GM20000 (cell line): Measurements from ENCODE around the gene CD151.

Experiments used
- DNase-seq: peaks from one replicate; pipeline ENCODE4 v3.0.0; 2012; ENCODE audit warnings: low spot score
- TF ChIP-seq, protein P1 (sequence below): IDR thresholded peaks from 2 replicates; pipeline ENCODE4 v1.5.1; 2012; ENCODE audit warnings: mild to moderate bottlenecking, control low read depth; ENCODE audit errors: extremely low read depth, missing control alignments

CD151 gene

DNA sequence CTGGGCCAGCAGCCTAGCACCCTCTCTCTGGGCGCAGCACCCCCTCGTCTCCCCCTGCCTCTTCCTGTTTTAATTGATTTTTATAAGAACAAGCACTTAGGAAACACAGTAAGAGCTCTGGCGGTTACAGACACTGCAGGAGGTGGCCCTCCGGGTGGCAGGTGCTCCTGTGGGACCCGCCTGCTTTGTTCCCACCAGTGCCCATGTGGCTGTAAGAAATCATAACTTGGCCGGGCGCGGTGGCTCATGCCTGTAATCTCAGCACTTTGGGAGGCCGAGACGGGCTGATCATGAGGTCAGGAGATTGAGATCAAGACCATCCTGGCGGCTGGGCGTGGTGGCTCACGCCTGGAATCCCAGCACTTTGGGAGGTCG lies 28.3 kb downstream of the CD151 start:
- TF ChIP-seq, protein P1, sequence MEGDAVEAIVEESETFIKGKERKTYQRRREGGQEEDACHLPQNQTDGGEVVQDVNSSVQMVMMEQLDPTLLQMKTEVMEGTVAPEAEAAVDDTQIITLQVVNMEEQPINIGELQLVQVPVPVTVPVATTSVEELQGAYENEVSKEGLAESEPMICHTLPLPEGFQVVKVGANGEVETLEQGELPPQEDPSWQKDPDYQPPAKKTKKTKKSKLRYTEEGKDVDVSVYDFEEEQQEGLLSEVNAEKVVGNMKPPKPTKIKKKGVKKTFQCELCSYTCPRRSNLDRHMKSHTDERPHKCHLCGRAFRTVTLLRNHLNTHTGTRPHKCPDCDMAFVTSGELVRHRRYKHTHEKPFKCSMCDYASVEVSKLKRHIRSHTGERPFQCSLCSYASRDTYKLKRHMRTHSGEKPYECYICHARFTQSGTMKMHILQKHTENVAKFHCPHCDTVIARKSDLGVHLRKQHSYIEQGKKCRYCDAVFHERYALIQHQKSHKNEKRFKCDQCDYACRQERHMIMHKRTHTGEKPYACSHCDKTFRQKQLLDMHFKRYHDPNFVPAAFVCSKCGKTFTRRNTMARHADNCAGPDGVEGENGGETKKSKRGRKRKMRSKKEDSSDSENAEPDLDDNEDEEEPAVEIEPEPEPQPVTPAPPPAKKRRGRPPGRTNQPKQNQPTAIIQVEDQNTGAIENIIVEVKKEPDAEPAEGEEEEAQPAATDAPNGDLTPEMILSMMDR: no peak
- DNase-seq: no peak

DNA sequence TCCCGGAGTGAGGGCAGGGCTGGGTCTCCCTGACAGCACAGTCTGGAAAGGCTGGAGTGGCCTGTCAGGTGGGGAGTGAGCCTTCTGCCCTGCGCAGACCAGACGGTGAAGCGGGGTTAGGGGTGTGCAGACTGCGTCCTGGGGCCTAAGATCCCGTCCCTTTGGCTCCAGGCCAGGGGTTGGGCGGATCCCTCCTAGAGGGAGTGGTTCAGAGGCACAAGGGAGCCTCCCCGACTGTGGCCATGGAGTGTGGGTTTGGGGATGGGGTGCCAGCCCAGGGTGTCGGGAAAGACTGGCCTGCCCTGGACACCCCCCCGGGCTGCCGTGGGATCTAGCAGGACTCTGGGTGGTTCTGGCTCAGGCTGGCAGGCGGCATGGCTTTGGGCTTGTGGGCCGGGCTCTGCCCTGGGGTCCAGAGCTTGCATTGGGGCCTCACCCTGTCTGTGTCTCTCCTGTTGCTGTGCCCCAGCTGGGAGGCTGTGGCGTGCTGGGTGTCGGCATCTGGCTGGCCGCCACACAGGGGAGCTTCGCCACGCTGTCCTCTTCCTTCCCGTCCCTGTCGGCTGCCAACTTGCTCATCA lies 29.4 kb downstream of the CD151 start:
- DNase-seq: no peak
- TF ChIP-seq, protein P1: no peak

DNA sequence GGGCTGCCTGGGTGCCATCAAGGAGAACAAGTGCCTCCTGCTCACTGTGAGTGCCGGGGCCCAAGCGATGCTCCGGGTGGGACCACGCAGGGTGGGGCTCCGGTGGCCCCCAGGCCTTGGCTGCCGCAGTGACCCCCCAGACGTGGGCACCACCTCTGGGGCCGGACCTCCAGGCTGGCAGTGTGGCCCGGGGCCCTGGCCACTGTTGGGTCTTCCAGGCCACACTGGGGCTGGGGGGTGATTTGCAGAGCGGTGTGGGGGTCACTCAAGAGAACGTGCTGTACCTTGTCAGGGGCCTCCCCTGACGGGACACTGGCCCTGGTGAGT lies 29.9 kb downstream of the CD151 start:
- TF ChIP-seq, protein P1: no peak
- DNase-seq: no peak

DNA sequence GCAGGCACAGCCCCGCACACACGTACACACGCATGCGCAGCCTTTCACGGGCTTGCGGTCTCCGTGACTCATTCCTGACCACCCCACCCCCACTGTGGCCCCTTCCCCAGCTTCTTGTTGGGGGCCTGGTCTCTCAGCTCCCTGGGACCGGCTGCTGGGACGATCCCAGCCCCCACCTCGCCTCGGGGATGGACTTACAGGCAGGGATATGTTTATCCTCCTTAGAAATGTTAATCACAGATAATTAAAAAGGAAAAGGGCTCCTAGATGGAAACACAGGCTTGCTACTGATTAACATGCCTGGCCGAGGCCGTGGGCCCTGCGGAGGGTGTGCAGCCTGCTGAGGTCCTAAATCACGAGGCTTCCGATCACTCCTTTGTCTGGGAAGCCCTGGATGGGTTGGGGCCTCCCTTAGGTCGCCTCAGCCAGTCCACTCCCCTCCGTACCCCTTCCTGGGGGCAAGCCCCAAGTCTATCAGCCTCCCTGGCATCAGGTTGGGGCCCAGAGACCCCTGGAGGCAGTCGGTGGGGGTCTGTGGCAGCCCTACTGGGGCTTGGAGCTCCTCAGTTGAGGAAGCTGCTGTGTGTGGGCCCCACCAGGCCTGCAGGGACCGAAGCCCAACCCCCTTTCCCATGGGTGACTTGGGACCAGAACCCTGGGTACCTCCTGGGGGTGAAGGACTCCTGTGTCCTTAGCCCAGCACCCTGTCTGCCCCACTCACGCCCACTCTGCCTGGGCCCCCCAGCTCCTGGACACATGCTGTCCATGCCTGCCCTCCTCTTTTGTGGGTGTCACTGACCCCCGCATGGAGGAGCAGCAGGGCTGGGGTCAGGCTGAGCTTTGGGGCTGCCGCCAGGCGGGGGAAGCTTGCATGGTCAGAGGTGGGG lies 30.5 kb downstream of the CD151 start:
- TF ChIP-seq, protein P1: no peak
- DNase-seq: no peak

DNA sequence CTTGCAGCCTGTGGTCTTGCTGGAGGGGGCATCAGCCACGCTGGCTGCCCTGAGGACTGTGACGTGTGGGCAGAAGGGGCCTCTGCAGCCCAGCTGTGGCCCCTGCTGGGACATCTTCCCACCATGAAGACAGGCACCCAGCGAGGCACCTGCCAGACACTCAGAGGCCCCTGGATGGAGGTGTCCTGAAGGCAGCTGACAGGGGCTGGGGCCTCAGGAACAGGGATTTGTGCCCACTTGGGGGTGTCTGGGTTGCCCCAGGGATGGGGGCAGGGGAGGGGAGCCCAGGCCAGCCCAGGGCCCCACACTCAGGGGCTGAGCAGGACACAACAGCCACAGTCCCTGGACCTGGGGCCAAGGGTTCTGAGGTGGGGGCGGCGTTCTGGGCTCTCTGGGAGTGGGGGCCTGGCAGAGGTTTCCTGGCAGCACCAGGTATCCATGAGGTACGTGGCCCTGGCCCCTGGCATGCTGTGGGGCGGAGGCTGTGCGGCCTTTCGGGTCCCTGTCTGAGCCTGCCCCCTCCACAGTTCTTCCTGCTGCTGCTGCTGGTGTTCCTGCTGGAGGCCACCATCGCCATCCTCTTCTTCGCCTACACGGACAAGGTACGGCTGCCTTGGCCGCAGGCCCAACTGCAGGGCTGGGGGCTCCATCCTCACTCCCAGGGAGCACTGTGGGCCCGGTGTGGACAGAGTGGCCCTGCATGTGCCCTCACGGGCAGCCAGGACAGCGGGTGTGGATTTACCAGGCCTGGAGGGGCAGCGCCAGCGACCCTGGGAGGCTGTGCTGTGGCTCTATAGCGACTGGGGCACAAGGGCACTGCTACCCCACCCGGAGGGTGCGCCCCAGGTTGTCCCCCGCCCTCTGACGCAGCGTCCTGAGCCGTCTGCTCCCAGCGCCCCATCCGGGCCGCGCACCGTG lies 31.4 kb downstream of the CD151 start:
- TF ChIP-seq, protein P1: no peak

DNA sequence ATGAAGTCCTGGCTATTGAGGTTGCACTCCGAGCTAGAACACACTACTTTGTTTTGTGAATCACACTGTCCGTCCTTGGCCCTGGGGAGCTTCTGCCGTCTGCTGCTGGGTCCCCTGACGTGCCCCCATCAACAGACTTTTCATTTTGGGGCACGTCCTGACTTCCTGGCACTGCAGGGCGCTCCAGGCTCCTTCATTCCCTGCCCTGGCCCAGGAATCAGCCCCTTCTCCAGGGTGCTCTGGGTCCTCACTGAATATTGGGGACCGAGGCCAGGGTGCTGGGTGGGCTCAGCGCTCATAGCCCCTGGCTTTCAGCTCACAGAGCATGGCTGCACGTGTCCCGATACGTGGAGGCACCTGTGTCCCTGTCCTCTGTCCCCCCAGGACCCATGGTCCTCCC lies 32.1 kb downstream of the CD151 start:
- DNase-seq: no peak
- TF ChIP-seq, protein P1: no peak

More for the DNA sequence above, 31.4 kb downstream of the CD151 start:
- DNase-seq: no peak
